UCSD-AML1 (cell line): ENCODE measurements around the gene CCDC141.

Experiments
- DNase-seq: peaks from one replicate; lab custom pipeline; 2025; ENCODE audit not compliant: unreplicated experiment; lab: John Stamatoyannopoulos, UW

CCDC141 gene

DNA sequence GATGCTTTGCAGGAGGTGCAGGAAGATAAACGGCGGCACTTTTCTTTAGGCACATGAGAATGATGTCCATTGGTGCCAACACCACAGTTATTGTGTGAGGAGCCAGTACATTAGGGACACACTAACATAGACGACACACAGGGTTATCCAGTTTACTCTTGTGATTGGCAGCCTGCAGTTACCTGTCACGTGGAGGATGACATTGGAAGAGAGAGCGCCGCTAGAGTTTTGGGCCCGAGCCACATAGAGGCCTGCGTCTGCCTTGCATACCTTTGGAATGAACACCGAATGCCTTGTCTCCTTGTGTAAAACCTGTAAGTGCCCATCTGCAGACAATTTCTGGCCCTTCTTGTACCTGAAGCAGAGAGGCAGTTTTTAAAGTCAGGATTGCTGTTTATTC, 215.9 kb downstream of the CCDC141 start:
- DNase-seq = no peak

DNA sequence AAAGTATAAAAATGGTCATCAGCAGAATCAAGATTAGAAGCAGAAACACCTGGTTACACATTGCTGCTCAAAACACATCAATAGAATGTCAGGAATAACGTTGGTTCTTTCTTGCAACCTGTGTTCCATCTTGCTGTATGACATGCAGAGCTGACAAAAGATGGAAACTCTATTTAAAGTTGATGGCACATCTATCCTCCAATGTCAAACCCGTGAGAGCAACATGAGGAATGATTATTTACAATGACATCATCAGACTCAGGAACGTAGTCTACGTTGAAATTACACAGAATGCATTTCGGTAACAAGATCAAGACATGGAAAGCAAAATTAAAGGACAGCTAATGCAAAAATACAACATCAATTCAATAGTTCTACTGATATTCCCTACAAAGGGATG, 216.6 kb downstream of the CCDC141 start:
- no peak for DNase-seq

DNA sequence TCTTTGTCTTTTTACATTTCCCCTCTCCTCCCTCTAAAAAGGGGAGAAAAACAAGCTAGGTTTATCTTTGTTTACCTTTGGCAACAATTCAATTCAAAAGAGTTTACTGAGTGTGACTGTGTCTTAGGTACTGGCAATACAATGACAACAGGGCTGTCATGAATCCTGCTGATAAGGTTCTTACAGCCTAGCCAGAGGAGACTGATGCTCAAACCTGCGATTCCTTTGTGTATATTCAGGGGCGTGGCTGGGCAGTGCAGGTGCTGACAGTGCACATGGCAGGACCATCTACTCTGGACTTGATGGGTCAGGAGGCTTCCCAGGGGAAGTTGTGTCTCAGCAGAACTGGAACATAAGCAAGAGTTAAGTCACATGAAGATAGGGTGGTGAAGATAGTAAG, 219.5 kb downstream of the CCDC141 start:
- no peak for DNase-seq

DNA sequence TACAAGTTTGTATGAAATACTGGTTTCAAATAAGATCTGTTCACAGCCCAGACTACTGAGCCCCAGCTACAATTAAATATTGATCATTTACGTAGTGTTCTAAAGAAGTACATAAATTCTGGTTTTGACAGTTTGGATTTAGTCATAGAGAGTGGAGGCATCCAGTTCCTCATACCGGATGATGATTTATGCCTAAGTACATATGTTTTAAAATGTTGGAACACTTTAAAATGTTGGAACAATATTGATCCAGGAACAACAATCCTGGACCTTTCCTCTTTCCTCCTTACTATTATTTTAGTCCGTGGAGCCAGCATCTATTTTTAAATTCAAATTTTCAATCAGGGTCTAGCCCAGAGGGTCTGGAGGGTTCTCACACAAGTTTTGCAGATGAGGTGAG, 220.0 kb downstream of the CCDC141 start:
- no peak for DNase-seq

DNA sequence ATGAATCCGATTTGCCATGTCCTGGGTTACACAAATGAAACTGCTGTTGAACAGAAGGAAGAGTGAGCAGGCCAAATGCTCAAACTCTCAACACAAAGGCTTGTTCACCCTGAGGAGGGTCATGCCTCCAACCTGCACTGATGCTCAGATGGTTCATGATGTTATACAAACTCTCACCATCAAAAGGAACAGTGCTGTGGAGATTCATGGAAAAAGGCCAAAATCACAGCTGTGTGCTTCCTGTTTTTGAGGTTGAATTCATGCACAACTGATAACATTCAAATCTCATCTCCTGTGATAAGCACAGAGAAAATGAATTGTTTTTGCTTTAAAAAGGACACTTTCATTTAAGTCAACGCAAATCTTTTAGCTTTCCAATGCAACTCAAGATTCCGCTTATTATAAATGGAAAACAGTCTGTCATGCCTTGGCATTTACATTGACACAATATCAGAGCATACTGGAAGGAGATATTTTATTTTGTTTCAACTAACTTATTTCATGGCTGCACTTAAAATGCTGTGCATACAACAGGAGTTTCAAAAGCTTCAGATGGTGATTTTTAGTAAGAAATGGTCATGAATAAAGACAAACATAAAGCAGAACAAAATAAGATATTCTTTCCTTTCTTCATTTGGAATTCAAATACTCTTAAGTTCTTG, 220.5 kb downstream of the CCDC141 start:
- DNase-seq = no peak

DNA sequence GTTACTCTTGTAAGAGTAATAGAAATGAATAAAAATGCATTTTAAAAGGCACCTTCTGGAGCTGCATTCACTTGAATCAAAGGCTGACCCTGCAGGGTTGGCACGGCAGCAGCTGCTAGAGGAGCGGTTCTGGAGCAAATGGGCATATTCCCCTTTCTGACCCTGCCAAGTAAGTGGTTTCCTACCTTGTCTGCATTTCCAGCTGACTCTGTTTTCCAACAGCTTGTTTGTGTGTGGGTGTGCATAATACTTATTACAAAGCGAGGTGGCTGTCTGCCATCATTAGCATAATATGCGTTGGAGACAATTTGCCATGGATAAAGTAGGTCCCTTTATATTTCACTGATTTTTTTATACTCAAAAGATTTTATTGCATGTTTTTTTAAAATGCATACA, 221.5 kb downstream of the CCDC141 start:
- no peak for DNase-seq

DNA sequence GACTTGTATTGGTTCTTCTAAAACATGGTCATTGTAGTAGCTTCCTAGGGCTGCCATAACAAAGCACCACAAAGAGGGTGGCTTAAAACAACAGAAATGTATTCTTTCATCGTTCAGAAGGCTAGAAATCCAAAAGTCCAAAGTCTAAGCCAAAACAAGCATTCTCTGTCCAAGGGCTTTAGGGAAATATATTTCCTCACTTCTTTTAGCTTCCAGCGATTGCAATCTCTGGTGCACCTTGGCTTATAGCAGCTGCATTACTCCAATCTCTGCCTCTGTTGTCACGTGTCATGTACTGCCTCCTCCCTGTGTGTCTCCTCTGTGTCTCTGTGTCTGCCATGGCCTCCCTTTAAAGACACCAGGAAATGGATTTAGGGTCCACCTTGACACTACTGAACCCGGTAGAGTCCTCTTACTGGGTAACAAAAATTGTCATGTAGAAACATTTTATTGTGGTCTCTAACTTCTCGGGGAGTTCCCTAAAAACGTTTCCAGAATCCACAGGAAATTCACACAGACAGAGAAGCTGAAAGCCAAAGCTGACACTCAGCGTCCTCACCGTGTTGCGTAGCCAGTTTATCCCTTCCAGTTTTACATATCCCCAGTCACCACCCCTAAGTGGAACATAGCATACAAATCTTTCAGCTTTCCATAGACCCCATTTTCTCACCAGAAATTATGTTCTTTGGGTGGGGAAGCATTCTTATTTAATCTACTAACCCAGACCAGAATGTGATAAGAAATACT, 222.0 kb downstream of the CCDC141 start:
- no peak for DNase-seq

DNA sequence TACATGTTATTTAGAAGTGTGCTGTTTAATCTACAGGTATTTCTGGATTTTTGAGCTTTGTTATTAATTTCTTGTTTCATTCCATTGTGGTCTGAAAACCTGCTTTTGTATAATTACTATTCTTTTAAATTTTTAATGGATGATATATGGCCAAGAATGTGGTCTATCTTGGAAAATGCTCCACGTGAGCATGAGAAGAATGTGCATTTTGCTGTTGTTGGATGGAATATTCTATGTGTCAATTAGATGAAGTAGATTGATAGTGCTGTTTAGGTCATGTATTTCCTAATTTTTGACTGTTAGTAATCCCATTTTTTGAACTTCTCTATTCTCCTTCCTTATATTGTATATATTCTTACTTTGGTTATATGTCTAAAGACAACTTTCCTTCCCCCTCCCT, 222.8 kb downstream of the CCDC141 start:
- no peak for DNase-seq

DNA sequence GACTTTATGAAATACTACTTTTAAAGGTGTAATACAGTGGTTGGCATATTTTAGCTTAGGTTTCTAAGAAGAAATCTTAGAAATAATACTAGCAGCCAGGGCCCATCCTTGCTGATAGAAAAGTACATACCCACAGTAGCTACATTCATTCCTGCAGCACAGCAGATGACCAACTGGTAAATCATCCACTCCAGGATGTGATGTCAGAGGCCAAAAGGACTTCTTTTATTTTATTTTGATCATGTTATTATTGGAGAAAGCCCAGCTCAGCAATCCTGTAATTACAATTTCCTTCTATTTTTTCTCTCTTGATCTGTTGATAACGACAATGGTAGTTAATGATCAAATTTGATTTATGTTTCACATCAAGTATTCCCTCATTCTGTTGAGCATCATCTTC, 224.8 kb downstream of the CCDC141 start:
- DNase-seq = no peak

DNA sequence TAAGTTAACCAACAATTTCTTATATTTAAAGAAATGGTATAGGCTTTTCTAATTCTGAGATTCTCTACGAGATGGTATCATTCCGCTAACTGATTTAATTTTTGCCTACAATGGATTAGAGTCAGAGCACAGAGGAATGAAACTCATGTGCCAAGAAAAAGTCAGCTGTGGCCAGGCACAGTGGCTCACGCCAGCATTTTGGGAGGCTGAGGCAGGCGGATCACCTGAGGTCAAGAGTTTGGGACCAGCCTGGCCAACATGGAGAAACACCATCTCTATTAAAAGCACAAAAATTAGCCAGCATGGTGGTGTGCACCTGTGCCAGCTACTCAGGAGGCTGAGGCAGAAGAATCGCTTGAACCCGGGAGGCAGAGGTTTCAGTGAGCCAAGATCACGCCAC, 225.8 kb downstream of the CCDC141 start:
- no peak for DNase-seq

DNA sequence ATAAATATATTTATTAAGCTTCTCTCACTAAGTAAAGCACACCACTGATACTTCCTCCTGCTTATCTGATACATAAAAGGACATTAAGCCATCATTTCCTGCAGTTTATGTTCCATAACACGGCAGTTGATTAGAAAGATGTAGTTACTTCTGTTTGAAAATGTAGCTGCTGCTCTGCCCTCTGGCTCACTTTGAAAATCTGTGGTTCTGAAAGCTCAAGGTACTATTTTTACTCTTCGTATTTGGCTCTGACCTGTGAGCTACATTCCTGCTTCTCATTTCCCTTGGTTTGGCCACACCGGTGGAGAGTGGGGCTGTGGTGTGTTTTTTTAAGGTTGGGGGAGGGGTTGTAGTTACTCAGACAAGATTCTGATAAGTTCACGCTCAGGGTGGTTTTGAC, 229.9 kb downstream of the CCDC141 start:
- DNase-seq = no peak

DNA sequence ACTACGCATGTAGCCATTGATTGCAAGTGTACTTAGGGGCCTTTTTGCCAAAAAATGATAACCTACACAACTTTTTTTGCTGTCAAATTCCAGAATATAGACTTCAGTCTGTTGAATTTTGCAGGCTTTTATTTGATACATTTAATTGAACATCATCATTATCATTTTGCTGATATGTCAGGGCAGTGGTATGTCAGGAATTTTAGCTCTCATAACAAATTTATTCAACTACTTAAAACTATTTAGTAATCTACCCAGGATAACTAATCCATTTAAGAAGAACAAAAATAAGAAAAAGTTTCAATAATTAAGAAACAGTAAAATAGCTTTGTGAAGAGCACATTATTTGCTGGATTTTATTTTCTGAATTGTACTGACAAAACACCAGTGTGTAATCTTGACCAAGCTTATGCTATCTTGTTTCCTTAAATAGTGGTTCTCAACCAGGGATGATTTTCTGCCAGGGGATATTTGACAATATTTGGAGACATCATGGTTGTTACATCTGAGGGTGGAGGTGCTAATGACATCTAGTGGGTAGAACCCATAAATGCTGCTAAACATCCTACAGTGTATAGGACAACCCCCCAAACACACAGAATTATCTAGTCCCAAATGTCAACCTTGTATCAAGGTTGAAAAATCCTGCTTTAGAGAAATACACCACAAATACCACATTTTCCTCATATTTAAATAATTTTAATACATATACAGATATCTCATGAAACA, 230.6 kb downstream of the CCDC141 start:
- no peak for DNase-seq

DNA sequence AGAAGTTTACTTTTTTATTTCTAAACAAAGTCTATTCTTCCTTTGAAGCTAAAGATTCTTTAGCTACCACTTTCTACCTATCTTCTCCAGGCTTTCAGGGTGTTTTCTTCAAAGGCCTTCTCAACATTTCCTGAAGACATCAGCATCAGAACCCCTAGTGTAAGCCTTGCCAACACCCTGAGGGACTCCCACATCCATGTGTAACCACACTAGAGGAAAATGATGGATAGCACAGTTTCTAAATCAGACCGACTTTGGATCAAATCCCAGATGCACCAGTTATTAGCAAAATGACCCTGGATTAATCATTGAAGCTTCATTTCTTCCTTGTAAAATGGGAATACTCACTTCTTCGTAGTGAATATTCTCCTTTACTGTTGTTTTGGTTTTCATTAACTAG, 238.0 kb downstream of the CCDC141 start:
- DNase-seq = no peak

DNA sequence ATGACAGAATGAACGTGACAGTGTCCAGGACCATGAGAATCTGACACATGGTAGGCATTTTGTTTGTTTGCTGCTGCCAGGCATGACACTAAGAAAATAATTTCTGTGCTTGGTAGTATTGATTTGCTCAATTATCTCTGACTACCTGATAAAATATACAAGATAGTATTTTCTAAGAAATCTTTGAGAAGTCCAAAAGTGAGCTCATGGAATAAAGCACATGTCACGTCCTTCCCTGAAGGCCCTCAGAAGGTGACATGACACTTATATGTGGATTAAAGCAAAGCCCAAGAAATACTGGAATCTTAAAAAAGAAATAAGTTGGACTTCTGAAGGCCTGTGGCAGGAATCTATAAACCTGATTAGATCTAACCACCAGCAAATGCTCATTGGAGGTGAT, 238.9 kb downstream of the CCDC141 start:
- DNase-seq = no peak

DNA sequence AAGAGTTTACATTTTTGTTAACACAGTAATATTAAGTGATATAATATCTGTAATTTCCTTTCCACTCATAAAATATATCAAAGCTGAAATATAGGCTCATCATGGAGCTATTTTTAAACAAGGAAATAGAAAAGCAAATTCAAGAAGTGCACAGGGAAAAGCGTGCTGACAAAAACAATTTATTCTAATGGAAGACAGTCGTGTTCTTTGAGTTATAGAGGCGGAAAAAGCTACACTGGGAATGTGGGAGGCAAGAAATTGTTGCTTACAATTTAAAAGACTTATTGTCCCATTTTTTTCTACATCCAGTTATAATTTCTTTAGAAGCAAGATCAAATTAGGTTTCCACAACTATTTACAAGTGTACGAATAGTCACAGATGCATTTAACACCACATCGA, 239.5 kb downstream of the CCDC141 start:
- DNase-seq = no peak

DNA sequence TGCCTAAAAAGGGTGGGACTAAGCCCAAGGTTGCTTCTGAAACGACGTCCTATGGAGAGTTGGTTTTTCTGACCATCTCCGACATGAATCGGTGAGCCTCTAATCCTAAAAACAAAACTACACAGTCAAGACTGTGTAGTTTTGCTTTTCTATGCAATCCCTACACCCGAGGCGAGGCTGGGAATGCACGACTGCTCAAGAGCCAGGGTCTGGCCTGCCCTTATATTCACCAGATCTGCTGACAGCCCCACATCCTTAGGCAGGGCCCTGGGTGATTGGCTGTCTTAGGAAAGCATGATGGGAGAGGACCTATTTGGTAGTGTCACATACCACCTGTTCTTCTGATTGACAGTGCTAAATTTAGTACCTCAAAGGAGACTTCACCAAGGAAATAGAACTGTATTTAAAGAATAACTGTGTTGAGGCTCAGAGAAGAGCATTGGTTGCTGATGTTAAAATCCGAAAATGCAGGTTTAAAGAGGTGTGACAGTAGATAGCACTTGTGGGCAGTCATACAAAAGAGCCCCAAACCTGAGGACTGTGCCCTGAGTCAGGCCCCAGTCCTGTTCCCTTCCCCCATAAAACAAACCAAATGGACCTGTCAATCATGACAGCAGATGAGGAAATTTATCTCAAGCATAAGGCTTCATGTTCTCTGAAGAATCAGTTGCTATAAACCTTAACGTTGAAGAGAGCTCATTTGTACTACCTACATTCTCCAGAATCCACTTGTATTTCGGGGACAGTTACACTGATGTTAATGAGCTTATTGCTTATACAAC, 242.5 kb downstream of the CCDC141 start, which contains the start of gene TTN:
Gene TTN, minus strand, starts transcription at position 197 of the 782 bp plus-strand sequence. CDS start 2,781 bp downstream, outside the sequence.
- no peak for DNase-seq

DNA sequence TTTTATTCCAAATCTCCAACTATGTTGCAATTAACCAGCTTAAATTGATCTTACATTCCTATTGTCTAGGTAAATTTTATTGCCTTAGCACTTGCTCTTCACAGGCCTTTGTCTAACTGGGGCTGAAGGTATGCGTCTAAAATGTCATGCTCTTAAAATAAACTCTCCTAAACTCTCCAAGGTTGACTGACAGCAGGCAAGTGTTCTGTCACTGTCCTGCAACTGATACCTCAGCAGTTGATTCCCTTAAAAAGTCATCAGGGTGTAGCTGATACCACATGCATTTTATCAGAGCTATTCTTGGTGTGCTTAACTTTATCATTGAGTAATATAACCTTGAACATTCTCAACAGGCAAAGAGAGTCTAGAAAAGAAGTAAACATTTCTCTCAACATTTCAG, 243.4 kb downstream of the CCDC141 start:
- DNase-seq = no peak

DNA sequence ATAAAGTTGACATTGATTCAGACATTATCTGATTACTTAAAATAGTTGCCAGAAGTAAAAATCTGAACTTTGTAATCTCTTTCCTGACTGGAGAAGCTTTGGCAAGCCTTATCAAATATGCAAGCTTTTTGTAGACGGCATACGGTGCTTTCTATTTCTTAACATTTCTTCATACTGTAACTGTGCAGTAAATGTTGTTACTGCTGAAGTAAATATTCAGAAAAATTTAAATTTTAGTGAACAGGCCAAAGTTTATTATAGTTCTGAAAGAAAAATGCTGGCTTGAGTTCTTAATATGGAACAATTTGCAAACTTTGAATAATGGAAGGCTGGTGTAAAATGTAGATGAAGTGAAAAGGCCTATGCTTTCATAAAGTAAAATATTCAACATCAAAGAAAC, 244.5 kb downstream of the CCDC141 start:
- DNase-seq = no peak

DNA sequence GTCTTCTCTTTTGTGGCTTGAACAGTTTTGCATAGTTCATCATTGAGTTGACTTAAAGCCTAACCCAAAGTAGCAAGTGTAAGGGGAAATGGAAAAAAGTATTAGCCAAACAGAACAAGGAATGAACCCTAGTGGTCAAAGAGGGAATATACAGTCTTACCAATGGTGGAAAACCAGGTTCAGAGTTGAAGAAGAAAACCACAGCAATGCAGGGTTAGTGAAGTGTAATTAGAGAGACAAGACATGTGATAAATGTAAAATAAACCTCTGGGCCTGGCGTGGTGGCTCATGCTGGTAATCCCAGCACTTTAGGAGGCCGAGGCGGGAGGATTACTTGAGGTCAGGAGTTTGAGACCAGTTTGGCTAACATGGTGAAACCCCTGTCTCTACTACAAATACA, 245.1 kb downstream of the CCDC141 start:
- no peak for DNase-seq

DNA sequence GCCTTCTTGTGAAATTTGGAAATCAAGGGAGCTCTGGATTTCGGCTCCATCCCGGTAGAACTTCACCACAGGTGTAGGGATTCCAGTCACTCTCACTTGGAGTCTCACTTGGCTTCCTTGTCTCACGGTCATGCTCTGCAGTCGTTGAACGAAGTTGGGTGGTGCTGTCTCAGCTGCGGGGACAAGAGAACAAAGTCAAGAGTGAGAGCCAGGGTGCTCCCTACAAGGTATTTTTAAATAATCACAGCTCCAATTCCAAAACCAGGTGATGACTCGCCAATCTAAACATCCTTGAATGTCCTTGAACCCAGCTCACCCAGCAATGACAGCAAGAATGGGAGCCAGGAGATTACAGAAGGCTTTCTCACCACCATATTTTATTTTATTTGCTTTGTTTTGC, 249.4 kb downstream of the CCDC141 start:
- no peak for DNase-seq

DNA sequence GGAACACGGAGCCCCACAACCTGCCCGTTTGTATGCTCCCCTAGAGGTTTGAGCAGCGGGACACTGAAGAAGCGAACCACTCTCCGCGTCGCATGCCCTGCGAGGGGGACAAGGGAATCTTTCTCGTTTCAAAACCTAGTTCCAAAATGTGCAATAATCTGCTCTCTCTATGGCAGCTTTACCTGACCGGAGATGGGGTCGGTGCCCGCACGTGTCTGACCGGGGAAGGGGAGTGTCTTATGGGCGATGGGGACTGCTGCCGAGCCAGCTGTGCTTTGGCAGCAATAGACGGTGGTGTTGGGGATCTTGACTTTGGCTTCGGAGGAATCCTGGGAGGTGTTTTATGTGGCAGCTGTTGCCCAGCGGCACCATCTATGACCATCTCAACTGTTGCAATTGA, 250.6 kb downstream of the CCDC141 start:
- no peak for DNase-seq
